ENCODE measurements around the gene PCBP4.

Gene PCBP4

DNA sequence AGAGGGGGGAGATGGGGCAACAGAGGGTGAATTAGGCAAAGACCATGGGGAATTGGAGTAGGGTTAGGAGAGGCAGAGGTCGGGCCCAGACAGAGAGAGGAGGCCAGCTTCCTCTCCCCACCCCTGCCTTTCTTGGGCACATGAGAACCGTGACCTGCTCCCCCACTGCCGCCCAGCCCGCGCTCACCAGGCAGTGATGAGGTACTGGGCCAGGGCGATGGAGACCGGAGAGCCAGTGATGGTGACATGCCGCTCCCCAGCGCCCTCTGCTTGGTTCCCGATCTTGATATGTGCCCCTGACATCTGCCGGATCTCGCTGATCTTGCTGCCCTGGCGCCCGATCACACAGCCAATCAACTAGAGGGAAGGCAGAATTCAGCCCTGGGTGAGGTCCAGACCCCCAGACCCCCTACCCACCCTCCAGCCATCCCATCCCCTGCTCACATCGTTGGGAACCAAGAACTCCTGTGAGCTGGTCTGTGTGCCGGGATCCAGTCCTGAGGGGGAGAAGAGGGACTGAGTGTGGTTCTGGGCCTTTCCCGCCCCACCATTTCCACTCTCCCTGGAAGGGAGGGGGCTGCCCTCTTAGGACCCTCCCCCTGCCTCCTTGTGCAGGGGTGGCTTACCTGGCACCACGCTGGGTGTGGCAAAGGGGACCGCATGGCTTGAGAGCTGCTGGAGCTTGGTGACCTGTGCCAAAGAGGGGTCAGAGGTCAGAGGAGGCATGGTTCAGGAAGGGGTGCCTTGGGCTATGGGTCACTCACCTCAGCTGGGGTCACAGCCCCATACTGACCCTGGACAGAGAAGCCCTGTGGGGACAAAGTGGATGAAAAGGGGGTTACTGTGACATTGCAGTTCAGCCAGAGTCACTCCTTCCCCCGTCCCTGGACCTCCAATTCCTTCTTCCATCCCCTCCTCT is 8.4 kb downstream of the PCBP4 start:
- Histone ChIP-seq H3K4me2 (ENCODE audit: low read length) (no peak overlapping the region), H3K4me1 (ENCODE audit: control insufficient read depth, insufficient read depth, low read length) (peaks cover 22% of the 10 kb centered on the region), H3K9ac (ENCODE audit: low read depth, low read length) (no peak overlapping the region), H3K4me3 (ENCODE audit: low read length) (no peak overlapping the region), H3K36me3 (ENCODE audit: insufficient read depth, low read length) (peaks cover 34% of the 10 kb centered on the region), H3K27me3 (ENCODE audit: control insufficient read depth, insufficient read depth, low read length) (no peaks in the 10 kb centered on the region), H3K9me3 (replicated peaks; ENCODE audit: low read length) (no peaks in the 10 kb centered on the region)

DNA sequence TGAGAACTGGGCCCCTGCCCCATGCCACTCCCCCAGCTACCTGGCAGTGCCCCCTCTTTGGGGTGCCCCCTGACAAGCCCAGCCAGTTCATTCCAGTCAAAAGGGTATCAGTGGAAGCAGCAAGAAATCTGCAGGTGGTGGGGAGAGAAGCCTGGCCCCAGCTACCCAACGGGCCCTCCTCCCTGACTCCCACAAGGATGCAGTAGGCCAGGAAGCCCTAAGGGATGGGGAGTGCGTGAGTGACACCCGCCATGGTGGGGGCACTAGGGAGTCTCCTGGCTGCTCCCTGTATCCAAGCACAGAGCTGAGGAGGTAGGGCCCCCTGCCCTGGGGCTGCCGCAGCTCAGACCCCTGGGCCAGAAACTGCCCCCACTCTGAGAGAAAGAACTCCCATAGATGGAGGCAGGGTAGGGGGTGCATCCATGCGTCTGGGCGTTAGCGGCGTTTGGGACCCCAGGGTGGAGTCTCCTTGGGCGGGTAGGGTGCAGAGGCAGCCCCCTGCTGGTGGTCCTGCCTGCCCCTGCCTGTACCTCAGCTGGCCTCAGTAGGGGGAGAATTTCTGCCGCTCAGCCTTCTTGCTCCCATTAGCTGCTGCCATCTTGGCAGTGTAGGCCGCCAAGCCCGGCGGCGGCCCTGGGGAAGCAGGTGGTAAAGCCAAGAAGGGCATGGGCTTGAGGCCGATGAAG is 9.6 kb downstream of the PCBP4 start:
- Histone ChIP-seq H3K9ac (ENCODE audit: low read depth, low read length) (no peak overlapping the region), H3K36me3 (ENCODE audit: insufficient read depth, low read length) (peaks cover 33% of the 10 kb centered on the region), H3K27me3 (ENCODE audit: control insufficient read depth, insufficient read depth, low read length) (no peaks in the 10 kb centered on the region), H3K4me2 (ENCODE audit: low read length) (no peak overlapping the region), H3K9me3 (replicated peaks; ENCODE audit: low read length) (no peaks in the 10 kb centered on the region), H3K4me3 (ENCODE audit: low read length) (no peak overlapping the region), H3K4me1 (ENCODE audit: control insufficient read depth, insufficient read depth, low read length) (peaks cover 26% of the 10 kb centered on the region)

DNA sequence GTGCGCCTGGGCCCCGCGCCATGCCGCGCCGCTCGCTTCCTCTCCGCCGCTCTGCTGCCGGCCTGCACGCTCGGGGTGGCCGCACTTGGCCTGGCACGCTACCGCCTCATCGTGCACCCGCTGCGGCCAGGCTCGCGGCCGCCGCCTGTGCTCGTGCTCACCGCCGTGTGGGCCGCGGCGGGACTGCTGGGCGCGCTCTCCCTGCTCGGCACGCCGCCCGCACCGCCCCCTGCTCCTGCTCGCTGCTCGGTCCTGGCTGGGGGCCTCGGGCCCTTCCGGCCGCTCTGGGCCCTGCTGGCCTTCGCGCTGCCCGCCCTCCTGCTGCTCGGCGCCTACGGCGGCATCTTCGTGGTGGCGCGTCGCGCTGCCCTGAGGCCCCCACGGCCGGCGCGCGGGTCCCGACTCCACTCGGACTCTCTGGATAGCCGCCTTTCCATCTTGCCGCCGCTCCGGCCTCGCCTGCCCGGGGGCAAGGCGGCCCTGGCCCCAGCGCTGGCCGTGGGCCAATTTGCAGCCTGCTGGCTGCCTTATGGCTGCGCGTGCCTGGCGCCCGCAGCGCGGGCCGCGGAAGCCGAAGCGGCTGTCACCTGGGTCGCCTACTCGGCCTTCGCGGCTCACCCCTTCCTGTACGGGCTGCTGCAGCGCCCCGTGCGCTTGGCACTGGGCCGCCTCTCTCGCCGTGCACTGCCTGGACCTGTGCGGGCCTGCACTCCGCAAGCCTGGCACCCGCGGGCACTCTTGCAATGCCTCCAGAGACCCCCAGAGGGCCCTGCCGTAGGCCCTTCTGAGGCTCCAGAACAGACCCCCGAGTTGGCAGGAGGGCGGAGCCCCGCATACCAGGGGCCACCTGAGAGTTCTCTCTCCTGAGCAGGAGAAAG is 11.1 kb downstream of the PCBP4 start:
- Histone ChIP-seq H3K9me3 (replicated peaks; ENCODE audit: low read length) (no peaks in the 10 kb centered on the region), H3K4me3 (ENCODE audit: low read length) (peak overlapping the region; percentile 49), H3K4me1 (ENCODE audit: control insufficient read depth, insufficient read depth, low read length) (peaks cover 26% of the 10 kb centered on the region), H3K4me2 (ENCODE audit: low read length) (peak overlapping the region; percentile 78), H3K36me3 (ENCODE audit: insufficient read depth, low read length) (peaks cover 28% of the 10 kb centered on the region), H3K27me3 (ENCODE audit: control insufficient read depth, insufficient read depth, low read length) (no peaks in the 10 kb centered on the region), H3K9ac (ENCODE audit: low read depth, low read length) (peak overlapping the region; percentile 22)

DNA sequence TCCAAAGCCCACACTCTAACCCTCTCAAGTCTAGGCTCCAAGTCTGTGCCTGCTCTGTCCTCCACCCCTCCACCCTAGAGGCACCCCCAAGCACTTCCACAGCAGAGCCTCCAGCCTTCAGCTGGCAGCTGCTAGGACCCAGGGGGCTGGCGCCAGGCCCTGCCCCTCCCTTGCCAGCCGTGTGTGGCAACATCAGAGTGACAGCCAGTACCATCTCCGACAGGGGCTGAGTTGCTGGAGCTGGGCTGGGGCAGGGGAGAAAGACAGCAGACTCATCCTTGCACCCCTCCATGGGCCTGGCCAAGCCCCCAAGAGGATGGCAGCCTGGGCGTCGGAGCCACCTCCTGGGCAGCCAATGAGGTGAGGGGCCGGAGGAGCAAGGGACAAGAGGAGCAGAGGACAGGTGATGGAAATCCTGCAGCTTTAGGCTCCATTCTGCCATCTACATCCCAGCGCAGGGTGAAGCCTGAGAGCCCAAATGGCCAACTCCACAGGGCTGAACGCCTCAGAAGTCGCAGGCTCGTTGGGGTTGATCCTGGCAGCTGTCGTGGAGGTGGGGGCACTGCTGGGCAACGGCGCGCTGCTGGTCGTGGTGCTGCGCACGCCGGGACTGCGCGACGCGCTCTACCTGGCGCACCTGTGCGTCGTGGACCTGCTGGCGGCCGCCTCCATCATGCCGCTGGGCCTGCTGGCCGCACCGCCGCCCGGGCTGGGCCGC is 11.9 kb downstream of the PCBP4 start, which contains the start of gene GPR62:
Gene GPR62 (plus strand): TSS at position 207 of the 718 bp plus-strand sequence. CDS start 272 bp downstream, at position 479.
- H3K27me3 ChIP-seq (ENCODE audit: control insufficient read depth, insufficient read depth, low read length): no peaks in the 10 kb centered on the region
- H3K4me1 ChIP-seq (ENCODE audit: control insufficient read depth, insufficient read depth, low read length): peaks cover 26% of the 10 kb centered on the region
- peaks cover 26% of the 10 kb centered on the region for H3K36me3 ChIP-seq (ENCODE audit: insufficient read depth, low read length)
- peak within 1 kb of the TSS; percentile 22 for H3K9ac ChIP-seq (ENCODE audit: low read depth, low read length)
- no peaks in the 10 kb centered on the region for H3K9me3 ChIP-seq (replicated peaks; ENCODE audit: low read length)
- peak within 1 kb of the TSS; percentile 78 for H3K4me2 ChIP-seq (ENCODE audit: low read length)
- H3K4me3 ChIP-seq (ENCODE audit: low read length): peak within 1 kb of the TSS; percentile 49

DNA sequence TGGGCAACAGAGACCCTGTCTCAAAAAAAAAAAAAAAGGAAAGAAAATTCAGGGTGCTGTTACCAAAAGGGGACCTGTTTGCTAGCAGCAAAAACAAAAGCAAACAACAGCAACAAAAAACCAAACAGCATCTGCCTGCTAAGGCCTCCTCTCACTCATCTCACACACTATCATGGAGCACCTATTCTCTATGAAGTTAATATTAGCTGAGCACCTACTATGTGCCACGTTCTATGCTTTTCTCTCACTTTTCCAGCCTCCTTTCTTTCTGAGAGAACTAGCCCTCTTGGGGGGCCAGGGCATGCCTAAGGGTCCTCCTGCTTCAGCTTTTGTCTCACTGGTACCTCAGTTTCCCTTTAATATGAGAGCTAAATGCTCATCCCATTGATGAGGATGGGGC is 12.5 kb downstream of the PCBP4 start:
- no peak overlapping the region for H3K9ac ChIP-seq (ENCODE audit: low read depth, low read length)
- H3K4me1 ChIP-seq (ENCODE audit: control insufficient read depth, insufficient read depth, low read length): peaks cover 26% of the 10 kb centered on the region
- H3K9me3 ChIP-seq (replicated peaks; ENCODE audit: low read length): no peaks in the 10 kb centered on the region
- no peak overlapping the region for H3K4me3 ChIP-seq (ENCODE audit: low read length)
- no peaks in the 10 kb centered on the region for H3K27me3 ChIP-seq (ENCODE audit: control insufficient read depth, insufficient read depth, low read length)
- no peak overlapping the region for H3K4me2 ChIP-seq (ENCODE audit: low read length)
- H3K36me3 ChIP-seq (ENCODE audit: insufficient read depth, low read length): peaks cover 23% of the 10 kb centered on the region

DNA sequence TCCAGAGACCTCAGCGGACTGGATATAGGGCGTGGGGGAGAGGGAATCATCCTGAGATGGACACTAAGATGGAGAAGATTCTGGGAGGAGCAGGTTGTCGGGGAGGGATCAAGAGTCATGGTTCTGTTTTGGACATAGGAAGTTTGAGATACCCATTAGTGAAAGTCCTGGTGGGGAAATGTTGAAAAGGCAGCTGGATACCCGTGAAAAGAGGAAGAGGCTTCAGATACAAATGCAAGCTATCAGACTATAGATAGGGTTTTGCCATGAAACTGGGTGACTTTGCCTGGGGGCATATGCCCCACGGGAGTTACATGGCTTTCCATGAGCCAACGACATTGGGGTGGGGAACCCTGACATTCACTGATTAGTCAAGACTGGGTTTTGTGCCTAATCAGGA is 13.1 kb downstream of the PCBP4 start:
- Histone ChIP-seq H3K4me2 (ENCODE audit: low read length) (no peak overlapping the region), H3K9ac (ENCODE audit: low read depth, low read length) (no peak overlapping the region), H3K27me3 (ENCODE audit: control insufficient read depth, insufficient read depth, low read length) (no peaks in the 10 kb centered on the region), H3K36me3 (ENCODE audit: insufficient read depth, low read length) (peaks cover 24% of the 10 kb centered on the region), H3K4me3 (ENCODE audit: low read length) (no peak overlapping the region), H3K4me1 (ENCODE audit: control insufficient read depth, insufficient read depth, low read length) (peaks cover 26% of the 10 kb centered on the region), H3K9me3 (replicated peaks; ENCODE audit: low read length) (no peaks in the 10 kb centered on the region)

DNA sequence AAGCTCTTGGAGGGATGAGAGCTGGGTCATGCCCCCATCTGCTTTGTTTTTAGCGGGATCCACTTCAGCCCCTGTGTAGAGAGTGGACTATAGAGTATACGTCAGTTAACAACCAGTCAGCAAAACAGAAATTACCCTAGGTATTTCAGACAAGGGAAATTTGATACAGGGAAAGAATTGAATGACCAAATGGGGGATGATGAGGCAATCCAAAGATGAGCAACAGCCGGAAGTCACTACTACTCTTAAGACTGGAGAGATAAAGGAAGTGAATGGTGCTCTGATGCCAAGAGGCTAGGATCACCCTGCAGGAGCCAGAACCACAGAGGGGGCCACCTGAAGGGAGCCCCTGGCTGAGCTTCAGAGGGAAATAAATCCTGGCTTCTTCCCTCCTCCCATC is 13.8 kb downstream of the PCBP4 start:
- no peak overlapping the region for H3K4me2 ChIP-seq (ENCODE audit: low read length)
- no peaks in the 10 kb centered on the region for H3K27me3 ChIP-seq (ENCODE audit: control insufficient read depth, insufficient read depth, low read length)
- no peak overlapping the region for H3K9ac ChIP-seq (ENCODE audit: low read depth, low read length)
- H3K9me3 ChIP-seq (replicated peaks; ENCODE audit: low read length): no peaks in the 10 kb centered on the region
- H3K36me3 ChIP-seq (ENCODE audit: insufficient read depth, low read length): peaks cover 27% of the 10 kb centered on the region
- no peak overlapping the region for H3K4me3 ChIP-seq (ENCODE audit: low read length)
- H3K4me1 ChIP-seq (ENCODE audit: control insufficient read depth, insufficient read depth, low read length): peaks cover 26% of the 10 kb centered on the region

DNA sequence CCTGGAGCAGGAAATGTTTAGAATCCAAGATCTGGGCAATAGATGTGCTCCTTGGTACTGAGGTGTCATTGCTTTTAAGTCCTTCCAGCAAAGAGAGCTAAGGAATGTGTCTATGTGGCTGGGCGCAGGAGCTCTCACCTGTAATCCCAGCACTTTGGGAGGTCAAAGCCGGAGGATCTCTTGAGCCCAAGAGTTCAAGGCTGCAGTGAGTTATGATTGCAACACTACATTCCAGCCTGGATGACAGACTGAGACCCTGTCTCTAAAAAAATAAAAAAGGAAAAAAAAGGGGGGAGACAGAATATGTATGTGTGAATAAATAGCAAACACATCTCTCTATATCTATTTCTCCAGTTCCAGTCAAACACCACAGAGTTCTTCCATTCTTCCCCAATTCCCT is 16.4 kb downstream of the PCBP4 start:
- Histone ChIP-seq H3K9ac (ENCODE audit: low read depth, low read length) (no peak overlapping the region), H3K27me3 (ENCODE audit: control insufficient read depth, insufficient read depth, low read length) (no peaks in the 10 kb centered on the region), H3K4me1 (ENCODE audit: control insufficient read depth, insufficient read depth, low read length) (peaks cover 17% of the 10 kb centered on the region), H3K9me3 (replicated peaks; ENCODE audit: low read length) (no peaks in the 10 kb centered on the region), H3K36me3 (ENCODE audit: insufficient read depth, low read length) (peaks cover 10% of the 10 kb centered on the region), H3K4me2 (ENCODE audit: low read length) (no peak overlapping the region), H3K4me3 (ENCODE audit: low read length) (no peak overlapping the region)

DNA sequence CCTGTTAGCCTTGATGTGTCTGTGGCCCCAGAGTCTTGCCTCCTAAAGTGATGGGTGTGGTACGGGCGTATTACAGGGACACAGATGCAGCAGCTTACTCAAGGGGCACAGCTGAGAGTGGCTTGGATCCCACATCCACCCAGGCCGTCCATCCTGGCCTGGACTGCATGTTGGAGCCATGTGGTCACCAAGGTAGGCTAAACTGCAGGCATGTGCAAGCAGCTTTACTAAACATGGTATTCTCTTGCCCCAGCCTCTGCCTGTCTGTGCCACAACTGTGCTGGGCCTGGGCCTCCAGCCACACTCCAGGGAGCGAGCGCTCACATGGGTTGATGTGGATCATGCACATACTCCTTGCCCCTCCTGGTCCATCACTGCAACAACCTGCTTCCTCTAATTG is 18.1 kb downstream of the PCBP4 start:
- H3K27me3 ChIP-seq (ENCODE audit: control insufficient read depth, insufficient read depth, low read length): no peaks in the 10 kb centered on the region
- no peak overlapping the region for H3K9ac ChIP-seq (ENCODE audit: low read depth, low read length)
- peaks cover 10% of the 10 kb centered on the region for H3K36me3 ChIP-seq (ENCODE audit: insufficient read depth, low read length)
- H3K4me3 ChIP-seq (ENCODE audit: low read length): no peak overlapping the region
- no peaks in the 10 kb centered on the region for H3K9me3 ChIP-seq (replicated peaks; ENCODE audit: low read length)
- no peak overlapping the region for H3K4me2 ChIP-seq (ENCODE audit: low read length)
- H3K4me1 ChIP-seq (ENCODE audit: control insufficient read depth, insufficient read depth, low read length): peaks cover 8% of the 10 kb centered on the region

DNA sequence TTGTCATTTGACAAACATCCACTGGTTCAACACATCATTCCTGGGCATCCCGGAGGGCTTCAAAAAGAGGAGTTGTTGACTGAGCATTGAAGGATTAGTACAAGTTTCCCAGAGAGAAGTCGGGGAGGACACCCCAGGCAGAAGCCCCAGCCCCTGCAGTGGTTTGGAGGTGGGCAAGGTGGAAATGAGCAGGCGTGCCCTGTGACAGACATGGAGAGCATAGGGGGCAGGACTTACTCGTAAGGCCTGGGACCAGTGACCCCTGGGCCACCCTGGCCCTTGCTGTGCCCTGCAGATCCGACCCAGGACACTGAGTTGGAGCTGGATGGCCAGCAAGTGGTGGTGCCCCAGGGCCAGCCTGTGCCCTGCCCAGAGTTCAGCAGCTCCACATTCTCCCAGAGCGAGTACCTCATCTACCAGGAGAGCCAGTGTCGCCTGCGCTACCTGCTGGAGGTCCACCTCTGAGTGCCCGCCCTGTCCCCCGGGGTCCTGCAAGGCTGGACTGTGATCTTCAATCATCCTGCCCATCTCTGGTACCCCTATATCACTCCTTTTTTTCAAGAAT is 19.2 kb downstream of the PCBP4 start:
- no peak overlapping the region for H3K9ac ChIP-seq (ENCODE audit: low read depth, low read length)
- no peak overlapping the region for H3K4me2 ChIP-seq (ENCODE audit: low read length)
- no peaks in the 10 kb centered on the region for H3K9me3 ChIP-seq (replicated peaks; ENCODE audit: low read length)
- peaks cover 7% of the 10 kb centered on the region for H3K4me1 ChIP-seq (ENCODE audit: control insufficient read depth, insufficient read depth, low read length)
- H3K4me3 ChIP-seq (ENCODE audit: low read length): no peak overlapping the region
- H3K36me3 ChIP-seq (ENCODE audit: insufficient read depth, low read length): peaks cover 10% of the 10 kb centered on the region
- H3K27me3 ChIP-seq (ENCODE audit: control insufficient read depth, insufficient read depth, low read length): no peaks in the 10 kb centered on the region
